GM21447 (cell line): ENCODE measurements around the gene GOLGA3.
"Not testable (repeated sequence)": the region's sequence is repeated elsewhere in the genome, so short reads cannot be mapped to it uniquely, and the experiment has no call there.

Experiments used
- ATAC-seq: cut with Tn5 transposase; IDR thresholded peaks from one replicate; pipeline ENCODE4 v1.9.1; 2021; ENCODE audit not compliant: unreplicated experiment

Gene GOLGA3

DNA sequence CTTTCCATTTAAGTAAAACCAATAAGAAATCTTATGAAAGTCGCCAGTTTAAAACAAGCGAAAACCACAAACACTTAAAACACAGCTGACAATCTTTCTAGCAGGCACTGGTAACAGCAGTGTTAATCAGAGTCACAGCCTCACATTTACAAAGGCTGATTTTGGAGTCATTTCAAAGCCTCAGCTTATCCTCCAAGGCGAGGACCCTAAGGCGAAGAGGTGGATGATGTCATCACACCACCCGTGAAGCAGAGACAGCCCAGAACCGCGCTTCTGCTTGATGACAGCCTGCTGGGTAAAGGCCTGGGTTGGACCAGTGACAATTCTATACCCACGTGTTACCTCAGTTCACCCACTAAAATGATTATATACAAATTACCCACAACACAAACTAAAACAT, 10.1 kb downstream of the GOLGA3 start:
- no peak for ATAC-seq

- no peak for ATAC-seq
These were observed 14.4 kb downstream of the GOLGA3 start for GRCh38 chr12:132814232-132814631.

DNA sequence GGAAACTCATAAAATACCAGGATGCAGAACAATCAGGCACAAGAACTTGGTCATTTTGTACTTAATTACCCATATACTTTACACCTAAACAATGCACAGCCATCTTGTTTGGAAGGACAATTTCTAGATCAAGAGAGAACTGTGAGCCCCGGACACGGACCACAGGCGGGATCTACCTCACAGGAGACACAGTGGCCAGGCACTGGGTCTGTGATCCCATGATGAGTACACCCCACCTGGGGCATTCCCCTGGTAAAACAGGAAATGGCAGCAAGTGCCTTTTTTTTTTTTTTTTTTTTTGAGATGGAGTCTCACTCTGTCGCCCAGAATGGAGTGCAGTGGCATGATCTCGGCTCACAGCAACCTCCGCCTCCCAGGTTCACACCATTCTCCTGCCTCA, 15.2 kb downstream of the GOLGA3 start:
- no peak for ATAC-seq

GRCh38 chr12:132812631-132813305, 15.9 kb downstream of the GOLGA3 start:
- ATAC-seq = no peak

- ATAC-seq = not testable (repeated sequence)
These were observed 19.3 kb downstream of the GOLGA3 start for GRCh38 chr12:132809391-132809790.

DNA sequence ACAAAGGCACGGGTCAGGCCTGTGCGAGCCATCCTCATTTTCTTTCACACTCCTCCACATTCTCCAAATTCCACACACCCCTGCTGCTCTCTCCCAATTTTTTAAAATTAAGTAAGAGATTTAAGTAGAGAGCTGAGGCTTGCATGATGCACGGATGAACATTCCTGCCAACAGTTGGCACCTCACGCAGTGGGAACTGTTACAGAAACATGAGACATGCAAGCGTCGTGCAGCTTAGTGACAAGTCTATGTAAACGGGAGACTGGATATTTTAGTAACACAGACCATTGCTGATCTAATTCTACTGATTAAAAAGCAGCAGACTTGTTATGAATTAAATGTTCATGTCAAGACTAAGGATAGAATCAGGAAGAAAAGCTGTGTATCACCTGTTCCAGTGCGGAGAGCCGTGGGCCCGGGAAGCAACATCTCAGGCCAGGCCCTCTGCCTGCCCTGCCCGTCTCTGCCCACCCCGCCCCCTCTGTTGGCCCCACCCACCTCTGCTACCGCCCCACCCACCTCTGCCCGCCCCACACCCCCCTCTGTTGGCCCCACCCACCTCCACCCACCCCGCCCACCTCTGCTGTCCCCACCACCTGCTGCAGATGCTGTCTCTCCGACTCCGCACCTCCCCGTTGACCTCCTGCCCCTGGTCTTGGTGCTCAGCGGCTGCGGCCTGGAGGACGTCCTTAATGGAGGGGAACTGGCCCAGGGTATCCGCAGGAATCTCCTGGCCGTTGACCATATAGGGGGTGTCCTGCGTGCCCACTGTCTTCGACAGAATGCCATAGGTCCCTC, 21.2 kb downstream of the GOLGA3 start:
- no peak for ATAC-seq

- ATAC-seq = no peak
These were observed 21.8 kb downstream of the GOLGA3 start for GRCh38 chr12:132806857-132807256.

DNA sequence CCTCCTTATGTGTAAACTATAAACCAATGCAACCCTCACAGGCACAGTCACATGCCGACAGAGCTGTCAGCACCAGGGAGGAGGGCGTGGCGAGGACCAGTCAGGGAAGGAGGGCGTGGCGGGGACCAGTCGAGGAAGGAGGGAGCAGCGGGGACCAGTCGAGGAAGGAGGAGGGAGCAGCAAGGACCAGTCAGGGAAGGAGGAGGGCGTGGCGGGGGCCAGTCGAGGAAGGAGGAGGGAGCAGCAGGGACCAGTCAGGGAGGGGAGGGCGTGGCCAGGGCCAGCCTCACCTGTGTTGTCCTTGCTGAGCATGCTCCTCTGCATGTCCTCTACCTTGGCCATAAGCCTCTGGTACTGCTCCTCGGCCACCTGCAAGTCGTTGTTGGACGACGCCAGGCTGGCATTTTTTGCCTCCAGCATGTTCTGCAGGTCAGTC, 24.2 kb downstream of the GOLGA3 start:
- no peak for ATAC-seq

GRCh38 chr12:132803888-132804287, 24.8 kb downstream of the GOLGA3 start:
- ATAC-seq = no peak

DNA sequence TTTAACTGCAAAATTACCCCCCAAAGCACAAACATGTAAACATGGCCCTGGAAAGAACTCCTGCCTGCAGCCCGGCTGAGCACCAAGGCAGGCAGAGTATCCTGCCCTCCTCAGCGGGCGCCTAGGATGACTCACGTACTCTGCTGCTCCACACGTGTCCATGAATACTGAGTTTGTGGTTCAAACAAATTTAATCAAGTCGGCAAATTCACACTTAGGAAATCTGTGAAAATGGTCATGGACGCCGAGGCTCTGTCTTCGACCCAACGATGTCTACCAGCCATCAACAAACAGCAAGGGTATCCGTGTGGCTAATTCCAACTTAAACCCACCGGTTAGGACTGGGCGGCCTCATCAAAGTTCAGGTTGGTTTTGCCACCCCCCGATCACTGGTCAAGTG, 25.5 kb downstream of the GOLGA3 start:
- ATAC-seq = no peak

DNA sequence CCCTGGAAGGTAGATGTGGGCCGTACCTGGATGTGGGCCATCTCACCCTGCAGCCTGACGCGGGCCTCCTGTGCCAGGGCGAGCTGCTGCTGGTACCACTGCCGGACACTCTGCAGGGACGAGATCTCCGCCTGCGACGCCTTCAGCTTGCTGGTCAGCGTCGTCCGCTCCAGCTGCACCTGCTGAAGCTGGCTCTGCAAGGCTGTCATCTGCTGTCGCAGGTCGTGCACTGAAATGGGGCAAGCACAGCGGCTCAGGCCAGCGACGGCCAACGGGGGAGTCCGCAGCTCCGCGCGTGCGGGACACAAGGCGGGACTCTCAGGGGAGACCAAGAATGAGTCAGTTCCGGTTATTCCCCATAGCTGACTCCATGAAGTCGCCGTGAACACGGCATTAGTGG, 26.9 kb downstream of the GOLGA3 start:
- ATAC-seq = no peak

- no peak for ATAC-seq
These were observed 29.8 kb downstream of the GOLGA3 start for GRCh38 chr12:132798836-132799235.

DNA sequence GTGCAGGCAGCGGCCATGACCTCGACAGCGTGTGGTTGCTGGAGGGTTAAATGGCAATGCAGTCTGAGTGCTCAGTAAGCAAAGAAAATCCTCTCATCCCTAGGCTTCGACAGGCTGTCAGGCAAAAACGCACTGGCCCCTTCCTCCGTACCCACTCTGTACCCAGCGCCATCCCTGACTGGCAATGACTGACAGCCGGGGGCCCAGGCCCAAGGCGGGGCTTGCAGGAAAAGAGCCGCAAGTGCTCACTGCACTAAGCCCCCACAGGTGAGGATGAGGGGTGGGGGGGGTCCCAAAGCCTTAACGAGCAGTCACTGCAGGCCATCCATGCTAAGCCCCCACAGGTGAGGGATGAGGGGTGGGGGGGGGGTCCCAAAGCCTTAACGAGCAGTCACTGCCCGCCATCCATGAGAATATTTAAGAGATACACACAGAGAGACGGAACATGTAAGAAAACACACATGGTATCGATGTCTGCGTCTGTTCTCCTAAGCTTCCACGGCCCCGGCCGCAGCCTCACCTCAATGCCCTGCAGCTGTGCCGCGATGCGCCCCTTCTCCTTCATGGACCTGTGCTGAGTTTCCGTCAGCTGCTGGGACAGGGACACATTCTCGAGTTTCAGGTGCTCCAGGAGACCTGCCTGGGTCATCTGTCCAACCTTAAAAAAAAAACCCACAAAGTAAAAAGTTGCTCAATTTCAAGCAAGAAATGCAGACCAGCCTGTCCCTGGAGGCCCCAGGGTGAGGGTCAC, 30.7 kb downstream of the GOLGA3 start:
- ATAC-seq = no peak

DNA sequence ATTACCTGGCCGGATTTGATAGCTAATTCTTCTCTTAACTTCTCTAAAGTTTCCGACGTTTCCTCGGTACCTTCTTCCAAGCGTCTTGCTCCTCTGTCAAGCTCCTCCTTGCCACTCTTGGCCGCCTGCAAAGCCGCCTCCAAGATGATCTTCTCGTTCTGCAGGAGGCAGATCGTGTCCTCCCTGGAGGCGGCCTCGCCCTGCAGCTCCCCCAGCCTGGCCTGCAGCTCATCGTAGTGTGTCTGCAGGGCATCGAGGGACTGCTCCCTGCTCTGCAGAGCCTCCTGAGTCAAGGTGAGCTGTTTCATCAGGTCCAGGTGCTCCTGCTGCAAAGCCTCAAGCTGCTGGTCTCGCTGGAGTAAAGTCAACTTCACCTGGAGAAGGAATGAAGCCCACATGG, 32.8 kb downstream of the GOLGA3 start:
- ATAC-seq = no peak

DNA sequence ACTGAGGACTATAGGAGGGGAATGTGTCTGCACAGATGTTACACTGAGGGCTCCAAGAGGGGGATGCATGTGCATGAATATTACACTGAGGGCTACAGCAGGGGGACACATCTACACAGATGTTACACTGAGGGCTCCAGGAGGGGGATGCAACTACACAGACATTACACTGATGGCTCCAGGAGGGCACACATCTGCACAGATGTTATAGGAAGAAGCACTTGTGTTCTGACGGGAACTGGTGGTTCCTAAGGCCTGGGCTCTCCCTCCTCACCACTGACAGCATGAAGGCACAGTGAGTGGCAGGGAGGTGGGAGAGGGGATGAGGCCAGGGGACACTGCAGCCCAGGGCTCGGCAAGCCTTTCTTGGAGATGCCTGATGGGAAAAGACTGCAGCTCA, 36.7 kb downstream of the GOLGA3 start:
- not testable (repeated sequence) for ATAC-seq

- no peak for ATAC-seq
These were observed 39.6 kb downstream of the GOLGA3 start for GRCh38 chr12:132789099-132789471.

DNA sequence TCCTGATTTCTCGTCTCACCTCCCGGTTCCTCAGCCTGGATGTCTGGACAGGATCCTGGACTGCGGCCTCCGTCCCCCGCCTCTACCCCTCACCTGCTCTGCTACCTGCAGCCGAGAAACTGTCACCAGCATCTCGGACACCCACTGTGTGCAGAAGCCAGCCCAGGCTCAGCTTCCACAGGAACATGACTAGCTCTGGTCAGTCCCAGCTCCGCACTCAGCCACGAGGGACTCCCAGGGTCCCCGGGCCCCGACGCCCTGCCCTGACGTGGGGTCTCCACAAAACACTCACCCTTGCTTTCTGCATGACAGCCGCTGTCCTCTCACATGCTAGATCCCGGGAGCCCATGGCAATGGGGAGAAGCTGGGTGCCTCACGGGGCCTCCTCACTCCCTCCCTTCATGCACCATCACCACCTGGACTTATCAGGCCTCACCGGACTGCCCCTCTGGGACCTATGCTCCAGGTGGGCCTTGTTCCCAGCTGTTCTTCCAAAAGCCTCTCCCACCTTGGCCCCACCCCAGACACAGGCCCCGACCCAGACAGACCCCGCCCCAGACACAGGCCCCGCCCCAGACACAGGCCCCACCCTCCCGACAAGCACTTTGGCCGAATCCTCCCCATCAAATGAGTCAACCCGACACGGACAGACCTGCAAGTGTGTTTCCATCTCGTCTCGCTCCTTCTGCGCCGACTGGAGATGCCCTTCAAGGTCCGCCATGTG, 40.1 kb downstream of the GOLGA3 start:
- ATAC-seq = no peak

DNA sequence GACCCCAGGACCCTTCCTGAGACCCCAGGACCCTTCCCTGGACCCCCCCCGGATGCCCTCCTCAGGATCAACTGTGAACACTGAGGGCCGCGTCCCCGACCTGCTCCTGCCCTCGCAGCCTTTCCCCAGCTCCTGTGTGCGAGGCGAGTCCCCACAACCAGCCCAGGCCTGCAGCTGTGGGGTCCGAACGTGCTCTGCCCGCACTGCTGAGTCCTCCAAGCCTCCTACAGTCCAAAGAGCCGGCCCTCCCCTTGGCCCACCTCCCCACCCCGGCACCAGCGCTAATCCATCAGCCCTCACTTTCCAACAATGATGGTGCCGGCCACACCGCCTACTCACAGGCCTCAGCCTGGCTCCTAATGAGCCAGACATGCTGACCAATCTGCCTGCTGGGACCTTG, 40.8 kb downstream of the GOLGA3 start:
- no peak for ATAC-seq

DNA sequence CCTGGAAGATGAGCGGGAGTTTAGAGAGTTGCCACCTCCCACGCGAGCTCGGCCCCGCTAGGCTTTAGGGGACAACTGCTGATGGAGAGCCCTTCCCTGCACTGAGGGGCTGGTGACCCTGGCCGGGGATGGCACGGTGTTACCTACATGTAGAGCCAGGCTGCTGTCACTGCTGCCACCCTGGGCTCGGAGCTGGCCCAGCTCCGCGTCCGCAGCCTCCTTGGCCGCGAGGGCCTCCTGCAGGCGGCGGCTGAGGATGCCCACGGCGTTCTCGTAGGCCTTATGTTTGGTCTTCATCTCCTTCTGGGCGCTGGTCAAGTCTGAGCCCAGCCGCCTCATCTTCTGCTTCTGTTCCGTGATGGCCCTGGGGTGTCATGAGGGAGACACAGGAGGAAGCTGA, 42.5 kb downstream of the GOLGA3 start:
- ATAC-seq = no peak

GRCh38 chr12:132784580-132784979, 44.1 kb downstream of the GOLGA3 start:
- ATAC-seq = no peak

- ATAC-seq = no peak
These were observed 44.6 kb downstream of the GOLGA3 start for GRCh38 chr12:132783917-132784531.
